GM23338 (cell line): ENCODE data around the gene GRM4. TPM values are rescaled to one million over a fixed set of nuclear protein-coding genes. Genes with fewer than 3 reads are reported as not detected.

ENCODE experiments used
- ATAC-seq: fragments of 200-7000 bp; cut with Tn5 transposase; 3 replicates; pipeline ENCODE4 v1.9.1; 2020
- DNase-seq: peaks from one replicate; pipeline ENCODE4 v3.0.0-alpha.2; 2015; ENCODE audit warnings: low spot score
- H2AFZ ChIP-seq: fragments of 200-600 bp; sonication (generic); 2 replicates; pipeline ENCODE4 v1.8.0; 2016; ENCODE audit warnings: antibody characterized with exemption, mild to moderate bottlenecking, moderate library complexity
- H3F3A ChIP-seq: fragments of 200-600 bp; sonication (generic); replicated peaks from 2 replicates; pipeline ENCODE4 v1.8.0; 2017; ENCODE audit warnings: antibody characterized with exemption, mixed run types, low read depth
- H3K27ac ChIP-seq: fragments of 200-600 bp; sonication (generic); 2 replicates; pipeline ENCODE4 v1.6.1; 2016; ENCODE audit warnings: low read depth
- H3K27me3 ChIP-seq: fragments of 200-600 bp; sonication (generic); 2 replicates; pipeline ENCODE4 v1.8.0; 2016; ENCODE audit warnings: mild to moderate bottlenecking, mixed run types, moderate library complexity; ENCODE audit not compliant: insufficient read depth
- H3K36me3 ChIP-seq: fragments of 200-600 bp; sonication (generic); 2 replicates; pipeline ENCODE4 v1.8.0; 2016; ENCODE audit warnings: mild to moderate bottlenecking; ENCODE audit not compliant: insufficient read depth
- H3K4me1 ChIP-seq: fragments of 200-600 bp; sonication (generic); 2 replicates; pipeline ENCODE4 v1.8.0; 2016; ENCODE audit warnings: mild to moderate bottlenecking, moderate library complexity; ENCODE audit not compliant: insufficient read depth
- H3K4me2 ChIP-seq: fragments of 200-600 bp; sonication (generic); 2 replicates; pipeline ENCODE4 v1.7.1; 2017; ENCODE audit warnings: mixed run types
- H3K4me3 ChIP-seq: fragments of 200-600 bp; sonication (generic); 2 replicates; pipeline ENCODE4 v1.6.1; 2016; ENCODE audit warnings: mixed run types
- H3K79me2 ChIP-seq: fragments of 200-600 bp; sonication (generic); replicated peaks from 2 replicates; pipeline ENCODE4 v1.8.0; 2017; ENCODE audit warnings: mild to moderate bottlenecking; ENCODE audit not compliant: insufficient read depth
- H3K9me2 ChIP-seq: fragments of 200-600 bp; sonication (generic); 2 replicates; pipeline ENCODE4 v1.8.0; 2017; ENCODE audit not compliant: insufficient read depth
- H4K20me1 ChIP-seq: fragments of 200-600 bp; sonication (generic); replicated peaks from 2 replicates; pipeline ENCODE4 v1.8.0; 2017; ENCODE audit warnings: mild to moderate bottlenecking; ENCODE audit not compliant: insufficient read depth
- H3K27ac Mint-ChIP-seq: 2 replicates; pipeline ENCODE4 v1.8.0; 2020; ENCODE audit warnings: inconsistent platforms, mild to moderate bottlenecking, moderate library complexity, mixed read lengths
- H3K27me3 Mint-ChIP-seq: 3 replicates; pipeline ENCODE4 v1.8.0; 2022; ENCODE audit warnings: low read depth, mild to moderate bottlenecking, moderate library complexity, mixed read lengths, inconsistent platforms; ENCODE audit not compliant: insufficient read depth, poor library complexity
- H3K36me3 Mint-ChIP-seq: 3 replicates; pipeline ENCODE4 v1.8.0; 2021; ENCODE audit warnings: low read depth, mild to moderate bottlenecking, inconsistent platforms, moderate library complexity, mixed read lengths
- H3K4me1 Mint-ChIP-seq: 3 replicates; pipeline ENCODE4 v1.8.0; 2020; ENCODE audit warnings: mild to moderate bottlenecking, inconsistent platforms, mixed read lengths
- H3K4me3 Mint-ChIP-seq: 3 replicates; pipeline ENCODE4 v1.8.0; 2021; ENCODE audit warnings: moderate library complexity, mild to moderate bottlenecking, inconsistent platforms, mixed read lengths
- H3K9me3 Mint-ChIP-seq: 3 replicates; pipeline ENCODE4 v1.8.0; 2020; ENCODE audit warnings: moderate library complexity, mild to moderate bottlenecking, inconsistent platforms, mixed read lengths
- CREB1 ChIP-seq: fragments of 250-450 bp; sonication (Bioruptor Pico); IDR thresholded peaks from 2 replicates; pipeline ENCODE4 v1.5.0; 2020; ENCODE audit warnings: low read depth, mild to moderate bottlenecking, moderate library complexity
- CTCF ChIP-seq, 2 experiments: fragments of 200-600 bp in 1 of 2; sonication (generic) in 1 of 2; conservative IDR thresholded peaks; 2 replicates each; pipeline versions ENCODE4 v1.5.1 to v1.6.1; 2016 to 2017; ENCODE audit warnings: antibody characterized with exemption in 2 of 2, low read depth in 2 of 2, mild to moderate bottlenecking in 2 of 2, moderate library complexity in 1 of 2
- ETS1 ChIP-seq: IDR thresholded peaks from 2 replicates; pipeline ENCODE4 v1.6.1; 2016; ENCODE audit warnings: antibody characterized with exemption
- EZH2 ChIP-seq: fragments of 200-600 bp; sonication (generic); IDR thresholded peaks from one replicate; pipeline ENCODE4 v1.8.0; 2017; ENCODE audit warnings: antibody characterized with exemption, mild to moderate bottlenecking, low read depth; ENCODE audit not compliant: unreplicated experiment
- EZH2phosphoT487 ChIP-seq: fragments of 200-600 bp; sonication (generic); IDR thresholded peaks from one replicate; pipeline ENCODE4 v1.8.1; 2018; ENCODE audit warnings: antibody characterized with exemption; ENCODE audit not compliant: unreplicated experiment
- JUNB ChIP-seq: IDR thresholded peaks from one replicate; pipeline ENCODE4 v1.6.1; 2016; ENCODE audit warnings: antibody characterized with exemption; ENCODE audit not compliant: unreplicated experiment
- NANOG ChIP-seq: IDR thresholded peaks from 2 replicates; pipeline ENCODE4 v1.6.1; 2016; ENCODE audit warnings: antibody characterized with exemption, borderline replicate concordance
- REST ChIP-seq: IDR thresholded peaks from one replicate; pipeline ENCODE4 v1.6.1; 2018; ENCODE audit warnings: antibody characterized with exemption; ENCODE audit not compliant: unreplicated experiment
- STAT1 ChIP-seq: IDR thresholded peaks from one replicate; pipeline ENCODE4 v1.6.1; 2016; ENCODE audit warnings: antibody characterized with exemption; ENCODE audit not compliant: unreplicated experiment
- ZNF114 ChIP-seq: fragments of 250-450 bp; sonication (Bioruptor Pico); IDR thresholded peaks from 2 replicates; pipeline ENCODE4 v1.5.0; 2020; ENCODE audit warnings: mild to moderate bottlenecking, moderate library complexity
- ZNF331 ChIP-seq: fragments of 250-450 bp; sonication (Bioruptor Pico); IDR thresholded peaks from 2 replicates; pipeline ENCODE4 v1.5.0; 2020; ENCODE audit warnings: low read depth, mild to moderate bottlenecking, moderate library complexity
- polyA plus RNA-seq: library from polyadenylated mRNA; unstranded; fragments of >200 nt; fragmentation: Nextera tagmentation; extraction: Ambion mirVana; gene quantifications from 2 replicates; pipeline ENCODE4 v1.2.1, GENCODE V29; 2016
- total RNA-seq: library from RNA; depleted of rRNA; stranded (reverse); fragments of >200 nt; shearing (Covaris generic); gene quantifications from 2 replicates; pipeline ENCODE4 v1.2.3, GENCODE V29; 2014

Gene GRM4
- total and polyA plus RNA-seq, 2 experiments from 2014 or later = 7.0 to 30.6 TPM

- no peak for TF ChIP-seq ZNF331 (CRISPR knock-in tag)
- TF ChIP-seq ETS1 = no peak
- TF ChIP-seq CTCF (conservative IDR thresholded peaks at IDR 0.05; ENCODE audit: low read depth in 2 of 2) = no peak
- TF ChIP-seq STAT1 = no peak
- TF ChIP-seq REST = peak; percentile 4
- no peak for TF ChIP-seq ZNF114 (CRISPR knock-in tag)
- no peak for TF ChIP-seq JUNB
- TF ChIP-seq CREB1 = 0 out of 2 replicates have a peak, but pooled peaks have one; percentile 1
- no peak for TF ChIP-seq EZH2phosphoT487
- TF ChIP-seq EZH2 = no peak
Observed at GRCh38 chr6:34131326-34132290, 14.3 kb downstream of the GRM4 start (continued).

GRCh38 chr6:34130862-34131261 lies 15.0 kb downstream of the GRM4 start:
- Mint-ChIP-seq H3K36me3 (peaks cover 17% of the 10 kb centered on the region), H3K4me3 (peak overlapping the region; percentile 61)

More at GRCh38 chr6:34130862-34131261, 15.0 kb downstream of the GRM4 start:
- no peaks in the 10 kb centered on the region for H4K20me1 ChIP-seq
- peak; percentile 6 for ATAC-seq
- Mint-ChIP-seq H3K4me1 (peaks cover 79% of the 10 kb centered on the region), H3K27me3 (peaks cover 29% of the 10 kb centered on the region), H3K9me3 (no peaks in the 10 kb centered on the region), H3K27ac (peak overlapping the region; percentile 85)
- TF ChIP-seq ETS1 (no peak), CREB1 (no peak), ZNF331 (CRISPR knock-in tag) (no peak), EZH2phosphoT487 (no peak), STAT1 (no peak), NANOG (no peak), CTCF (conservative IDR thresholded peaks at IDR 0.05; ENCODE audit: low read depth in 2 of 2) (no peak)
- H3K79me2 ChIP-seq = peaks cover 20% of the 10 kb centered on the region; the same call in 1 of the 2 replicates
- H3K9me2 ChIP-seq = no peaks in the 10 kb centered on the region
- no peaks in the 10 kb centered on the region for H3K27me3 ChIP-seq
- peak overlapping the region; percentile 97 for H3K27ac ChIP-seq
- peak overlapping the region; percentile 76 for H3K4me2 ChIP-seq
- H3K4me3 ChIP-seq = no peak overlapping the region
- H3K36me3 ChIP-seq = no peaks in the 10 kb centered on the region
- H3F3A ChIP-seq = peaks cover 31% of the 10 kb centered on the region
- no peak for DNase-seq
- peaks cover 61% of the 10 kb centered on the region for H3K4me1 ChIP-seq
- H2AFZ ChIP-seq = no peak overlapping the region
